ENCODE data around the gene FILIP1.

- TF ChIP-seq CTCF (conservative IDR thresholded peaks at IDR 0.05 in 1 of 2, IDR thresholded peaks at IDR 0.05 in 1 of 2; ENCODE audit: low read depth in 1 of 2, low read length in 2 of 2) (no peak), EZH2 (IDR thresholded peaks at IDR 0.05; ENCODE audit: low read length, missing control alignments) (no peak)
Observed at GRCh38 chr6:75409286-75409685, 84.3 kb downstream of the FILIP1 start.

All from fibroblast of lung (primary cell).